IMR-90 (cell line): ENCODE measurements around the gene IGF2. TPM values are rescaled to one million over a fixed set of nuclear protein-coding genes. Genes with fewer than 3 reads are reported as not detected.

Experiments used
- ATAC-seq: fragments of 200-7000 bp; cut with Tn5 transposase; 2 replicates; pipeline ENCODE4 v1.9.1; 2020; ENCODE audit warnings: low read depth, mild to moderate bottlenecking, moderate library complexity
- BruUV-seq: library from RNA; stranded (reverse); fragments of 400-500 nt; replicated peaks from 2 replicates; lab custom pipeline; 2021; lab: Mats Ljungman, UMichigan
- CTCF ChIA-PET: fragments of 300-600 bp; formaldehyde crosslinking; extraction: SDS; loops from one replicate; lab custom pipeline; 2021; ENCODE audit warnings: antibody characterized with exemption; lab: Yijun Ruan, JAX
- POLR2A ChIA-PET: fragments of 300-600 bp; sonication (Branson Sonifier 250); formaldehyde crosslinking; loops from one replicate; lab custom pipeline; 2022; ENCODE audit warnings: antibody characterized with exemption; ENCODE audit not compliant: unreplicated experiment; lab: Charles Lee
- DNase-seq: peaks from one replicate; pipeline ENCODE4 v3.0.0; 2013
- H2AFZ ChIP-seq: replicated peaks from 2 replicates; pipeline ENCODE3; 2013; ENCODE audit warnings: low read length, mild to moderate bottlenecking; ENCODE audit not compliant: poor library complexity
- H2AK5ac ChIP-seq: 2 replicates; pipeline ENCODE4 v1.6.1; 2013; ENCODE audit warnings: low read depth, low read length, inconsistent platforms
- H2AK9ac ChIP-seq: replicated peaks from 2 replicates; pipeline ENCODE3; 2013; ENCODE audit warnings: mild to moderate bottlenecking, low read depth, low read length, moderate library complexity; ENCODE audit not compliant: poor library complexity
- H2BK120ac ChIP-seq: 2 replicates; pipeline ENCODE4 v1.6.1; 2013; ENCODE audit warnings: low read depth, low read length, inconsistent platforms
- H2BK15ac ChIP-seq: 3 replicates; pipeline ENCODE4 v1.6.1; 2013; ENCODE audit warnings: low read depth, low read length, inconsistent platforms
- H2BK20ac ChIP-seq: 2 replicates; pipeline ENCODE4 v1.6.1; 2013; ENCODE audit warnings: low read depth, mild to moderate bottlenecking, inconsistent platforms, low read length, moderate library complexity
- H2BK5ac ChIP-seq: 2 replicates; pipeline ENCODE4 v1.6.1; 2013; ENCODE audit warnings: mild to moderate bottlenecking, low read depth, low read length, inconsistent platforms; ENCODE audit not compliant: poor library complexity, severe bottlenecking
- H3K14ac ChIP-seq: replicated peaks from 2 replicates; pipeline ENCODE4 v1.6.1; 2013; ENCODE audit warnings: low read depth, low read length, inconsistent platforms
- H3K18ac ChIP-seq: 2 replicates; pipeline ENCODE4 v1.6.1; 2013; ENCODE audit warnings: low read depth, low read length, control low read depth
- H3K23ac ChIP-seq: 2 replicates; pipeline ENCODE4 v1.6.1; 2013; ENCODE audit warnings: low read depth, low read length, inconsistent platforms
- H3K27ac ChIP-seq: 2 replicates; pipeline ENCODE4 v1.5.1; 2013; ENCODE audit warnings: mild to moderate bottlenecking, control low read depth, low read length; ENCODE audit not compliant: insufficient read depth
- H3K27me3 ChIP-seq: 2 replicates; pipeline ENCODE4 v1.6.1; 2013; ENCODE audit warnings: low read length; ENCODE audit not compliant: control insufficient read depth, insufficient read depth
- H3K36me3 ChIP-seq: 2 replicates; pipeline ENCODE4 v1.6.1; 2013; ENCODE audit warnings: low read length, mixed read lengths; ENCODE audit not compliant: control insufficient read depth, insufficient read depth
- H3K4ac ChIP-seq: 2 replicates; pipeline ENCODE4 v1.6.1; 2013; ENCODE audit warnings: low read depth, low read length, inconsistent platforms
- H3K4me1 ChIP-seq: 2 replicates; pipeline ENCODE4 v1.6.1; 2013; ENCODE audit warnings: low read length, mixed read lengths; ENCODE audit not compliant: control insufficient read depth, insufficient read depth
- H3K4me2 ChIP-seq: 2 replicates; pipeline ENCODE4 v1.6.1; 2013; ENCODE audit warnings: low read depth, mild to moderate bottlenecking, control low read depth, low read length, moderate library complexity
- H3K4me3 ChIP-seq: 2 replicates; pipeline ENCODE4 v1.5.1; 2013; ENCODE audit warnings: low read depth, mild to moderate bottlenecking, control low read depth, low read length, moderate library complexity; ENCODE audit not compliant: insufficient read depth
- H3K56ac ChIP-seq: 2 replicates; pipeline ENCODE4 v1.6.1; 2013; ENCODE audit warnings: low read length, inconsistent platforms; ENCODE audit not compliant: insufficient read depth; ENCODE audit errors: extremely low read depth
- H3K79me1 ChIP-seq, 2 experiments: 2 replicates each; pipeline ENCODE4 v1.6.1; 2013; ENCODE audit warnings: low read length in 2 of 2, inconsistent platforms in 1 of 2, low read depth in 1 of 2
- H3K9ac ChIP-seq: 2 replicates; pipeline ENCODE4 v1.6.1; 2013; ENCODE audit warnings: low read depth, low read length, control low read depth
- H3K9me1 ChIP-seq: 2 replicates; pipeline ENCODE4 v1.6.1; 2013; ENCODE audit warnings: low read length, inconsistent platforms; ENCODE audit not compliant: insufficient read depth
- H3K9me3 ChIP-seq: 2 replicates; pipeline ENCODE4 v1.6.1; 2013; ENCODE audit warnings: low read length; ENCODE audit not compliant: control insufficient read depth, insufficient read depth
- H4K20me1 ChIP-seq: 2 replicates; pipeline ENCODE4 v1.6.1; 2013; ENCODE audit warnings: low read length, inconsistent platforms; ENCODE audit not compliant: insufficient read depth
- H4K5ac ChIP-seq: 2 replicates; pipeline ENCODE4 v1.6.1; 2013; ENCODE audit warnings: mild to moderate bottlenecking, low read depth, low read length, control low read depth
- H4K8ac ChIP-seq, 2 experiments: 2 replicates each; pipeline ENCODE4 v1.6.1; 2013; ENCODE audit warnings: low read depth in 2 of 2, low read length in 2 of 2, control low read depth in 1 of 2, inconsistent platforms in 1 of 2
- H4K91ac ChIP-seq: 2 replicates; pipeline ENCODE4 v1.6.1; 2013; ENCODE audit warnings: low read depth, low read length, inconsistent platforms; ENCODE audit not compliant: insufficient read depth
- BHLHE40 ChIP-seq: fragments of 150-350 bp; IDR thresholded peaks from 2 replicates; pipeline ENCODE4 v1.6.1; 2016; ENCODE audit warnings: mild to moderate bottlenecking, low read depth, low read length
- CEBPB ChIP-seq: IDR thresholded peaks from 2 replicates; pipeline ENCODE4 v1.6.1; 2012; ENCODE audit warnings: low read depth, low read length, improper control_type of control experiment
- MAFK ChIP-seq: IDR thresholded peaks from 2 replicates; pipeline ENCODE4 v1.6.1; 2012; ENCODE audit warnings: low read depth, low read length, improper control_type of control experiment
- MXI1 ChIP-seq: IDR thresholded peaks from 2 replicates; pipeline ENCODE4 v1.6.1; 2012; ENCODE audit warnings: low read depth, mild to moderate bottlenecking, low read length, moderate library complexity, borderline replicate concordance
- POLR2A ChIP-seq: IDR thresholded peaks from 2 replicates; pipeline ENCODE4 v1.6.1; 2012; ENCODE audit warnings: mild to moderate bottlenecking, low read depth, low read length
- RAD21 ChIP-seq: IDR thresholded peaks from 2 replicates; pipeline ENCODE4 v1.6.1; 2012; ENCODE audit warnings: low read length, improper control_type of control experiment
- RCOR1 ChIP-seq: IDR thresholded peaks from 2 replicates; pipeline ENCODE4 v1.6.1; 2012; ENCODE audit warnings: mild to moderate bottlenecking, low read length, improper control_type of control experiment; ENCODE audit not compliant: insufficient replicate concordance
- WGBS, 2 experiments: methylation state at CpG; one replicate each; pipeline versions ENCODE4 v1.1.5 to v1.1.7; 2013; ENCODE audit warnings: missing lambda C conversion rate in 2 of 2; ENCODE audit not compliant: insufficient read length in 1 of 2; ENCODE audit errors: extremely low coverage in 2 of 2; 5-methylcytosine and 5-hydroxymethylcytosine counted together
- dilution Hi-C: fragments of 300-500 bp; cut with HindIII; formaldehyde crosslinking; loops from one replicate; pipeline ENCODE4 v1.14.3; 2018; ENCODE audit warnings: low sequenced_read_pairs; ENCODE audit not compliant: unreplicated experiment
- in situ Hi-C: fragments of 300-500 bp; cut with MboI; formaldehyde crosslinking; loops from 3 replicates; pipeline ENCODE4 v1.14.3; 2019; ENCODE audit warnings: low sequenced_read_pairs, inconsistent platforms, mixed read lengths
- intact Hi-C: fragments of 100-400 bp; cut with micrococcal nuclease; formaldehyde crosslinking; loops from 2 replicates; pipeline ENCODE4 v1.10.0; 2022
- polyA plus RNA-seq, 3 experiments: library from polyadenylated mRNA; depleted of rRNA; stranded (reverse); fragments of >200 nt; gene quantifications; 2 replicates each; pipeline ENCODE4 v1.2.3, GENCODE V29; 2012; ENCODE audit warnings: low replicate concordance in 1 of 3
- total RNA-seq: library from RNA; depleted of rRNA; stranded (reverse); fragments of >200 nt; gene quantifications from 2 replicates; pipeline ENCODE4 v1.2.3, GENCODE V29; 2012

Gene IGF2
- total and polyA plus RNA-seq, 2 of the 4 experiments (the other 2 are of a cell fraction): 2.3 to 21.8 TPM

DNA sequence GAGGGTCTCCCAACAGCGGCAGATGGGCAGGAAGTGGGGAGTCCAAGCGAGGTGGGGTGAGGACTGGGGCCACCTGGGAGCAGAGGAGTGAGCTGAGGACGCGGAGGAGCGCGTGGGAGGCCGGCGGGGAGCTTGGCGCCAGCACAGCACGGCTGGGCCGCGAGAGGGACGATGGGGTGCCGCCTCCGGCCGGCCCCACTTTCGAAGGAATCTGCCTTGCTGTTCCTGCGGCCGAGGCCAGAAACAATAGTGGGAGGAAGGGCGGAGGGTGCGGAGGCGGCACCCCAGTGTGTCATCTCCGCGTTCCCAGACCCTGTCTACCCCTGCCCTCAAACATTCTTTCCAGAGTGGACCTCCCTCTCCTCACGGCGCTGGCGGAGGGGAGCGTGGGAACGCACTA lies 16.3 kb upstream of the IGF2 start (continued):
- no peak for TF ChIP-seq POLR2A
- TF ChIP-seq RAD21: no peak
- TF ChIP-seq CEBPB: no peak
- TF ChIP-seq MXI1: no peak
- no peak for TF ChIP-seq RCOR1

DNA sequence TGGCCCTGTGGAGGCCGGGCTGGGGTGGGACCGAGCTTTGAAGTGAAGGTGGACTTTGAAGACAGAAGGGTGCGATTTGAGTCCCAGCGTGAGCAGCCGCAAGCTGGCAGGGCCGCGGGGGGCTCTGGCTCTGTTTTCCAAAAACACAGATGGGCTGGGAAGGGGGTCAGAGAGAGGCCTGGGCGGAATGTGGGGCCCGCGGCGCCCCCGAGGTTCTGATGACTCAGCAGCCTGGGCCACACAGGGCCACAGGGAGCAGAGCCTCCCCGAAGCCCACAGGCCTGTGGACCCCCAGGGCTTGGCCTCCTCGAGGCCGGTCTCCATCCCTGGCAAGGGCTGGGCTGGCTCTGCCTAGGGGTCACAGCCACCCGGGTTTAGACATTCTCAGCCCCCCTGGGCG lies 15.7 kb upstream of the IGF2 start:
- H3K18ac ChIP-seq: no peak overlapping the region
- no peaks in the 10 kb centered on the region for H3K9me1 ChIP-seq
- no peak overlapping the region for H2AK5ac ChIP-seq
- intact Hi-C loops: no loop called here
- no TSS peak for BruUV-seq
- no peak overlapping the region for H3K27ac ChIP-seq
- H3K23ac ChIP-seq: no peak overlapping the region
- in situ Hi-C loops: loop anchor here (5.0 kb wide), 2 partner anchors 273 to 458 kb away; partner anchors contain the start of gene KRTAP5-6
- H4K20me1 ChIP-seq: peaks cover 3% of the 10 kb centered on the region; the same call in 1 of the 2 replicates
- DNase-seq (no peak), ATAC-seq (no peak)
- POLR2A ChIA-PET: no interaction called here
- no peaks in the 10 kb centered on the region for H3K4me1 ChIP-seq
- H3K9ac ChIP-seq: no peak overlapping the region
- TF ChIP-seq CEBPB (no peak), BHLHE40 (no peak), MAFK (0 out of 2 replicates have a peak, but pooled peaks have one; percentile 17)
- no peaks in the 10 kb centered on the region for H3K79me1 ChIP-seq
- no peak overlapping the region for H2BK20ac ChIP-seq
- CTCF ChIA-PET: no interaction called here
- no peaks in the 10 kb centered on the region for H3K36me3 ChIP-seq
- dilution Hi-C loops: no loop called here
- no peak overlapping the region for H3K4me2 ChIP-seq
- H2BK120ac ChIP-seq: no peak overlapping the region
- no peak overlapping the region for H2BK15ac ChIP-seq
- peaks cover 10% of the 10 kb centered on the region for H3K27me3 ChIP-seq
- no peak overlapping the region for H2AK9ac ChIP-seq
- no peak overlapping the region for H4K5ac ChIP-seq
- H3K56ac ChIP-seq: no peak overlapping the region
- no peak overlapping the region for H2BK5ac ChIP-seq
- no peak overlapping the region for H3K4ac ChIP-seq
- H4K8ac ChIP-seq: no peak overlapping the region
- no peak overlapping the region for H2AFZ ChIP-seq
- H3K4me3 ChIP-seq: no peak overlapping the region
- H4K91ac ChIP-seq: no peak overlapping the region
- H3K14ac ChIP-seq: no peak overlapping the region
- WGBS, 2 experiments: 68% methylated on average over 6 of the region's 17 CpGs; no CpG with 5 or more reads in 1 of the 2 experiments
- H3K9me3 ChIP-seq: no peaks in the 10 kb centered on the region
